ENCODE data around the gene CRLF2. TPM values are rescaled to one million over a fixed set of nuclear protein-coding genes. Genes with fewer than 3 reads are reported as not detected.
"Not testable (repeated sequence)": the region's sequence is repeated elsewhere in the genome, so short reads cannot be mapped to it uniquely, and the experiment has no call there.

CRLF2 gene
- total RNA-seq, 6 experiments from 2014 or later: 0.15 to 0.16 TPM; not detected in 4

GRCh38 chrX:1248331-1249061 lies 36.0 kb upstream of the CRLF2 start:
- Mint-ChIP-seq H3K27me3 (ENCODE audit: insufficient read depth) (peaks cover 9% of the 10 kb centered on the region), H3K9me3 (peaks cover 6% of the 10 kb centered on the region), H3K27ac (peak overlapping the region; percentile 67; the same call in 1 of the 2 replicates), H3K4me1 (ENCODE audit: low read depth) (peaks cover 12% of the 10 kb centered on the region), H3K4me3 (peak overlapping the region; percentile 67), H3K36me3 (ENCODE audit: low read depth) (no peaks in the 10 kb centered on the region)
- no peak for TF ChIP-seq CTCF (IDR thresholded peaks at IDR 0.05)
- DNase-seq: peak; percentile 35

- H3K4me1 Mint-ChIP-seq (ENCODE audit: low read depth): peaks cover 12% of the 10 kb centered on the region
- H3K9me3 Mint-ChIP-seq: no peaks in the 10 kb centered on the region
- H3K36me3 Mint-ChIP-seq (ENCODE audit: low read depth): no peaks in the 10 kb centered on the region
- TF ChIP-seq CTCF (IDR thresholded peaks at IDR 0.05): peak; percentile 96
- no peak overlapping the region for H3K4me3 Mint-ChIP-seq
- no peak overlapping the region for H3K27ac Mint-ChIP-seq
- peaks cover 6% of the 10 kb centered on the region for H3K27me3 Mint-ChIP-seq (ENCODE audit: insufficient read depth)
- peak; percentile 68 for DNase-seq
These were observed 34.4 kb upstream of the CRLF2 start for GRCh38 chrX:1246816-1247215.

DNA sequence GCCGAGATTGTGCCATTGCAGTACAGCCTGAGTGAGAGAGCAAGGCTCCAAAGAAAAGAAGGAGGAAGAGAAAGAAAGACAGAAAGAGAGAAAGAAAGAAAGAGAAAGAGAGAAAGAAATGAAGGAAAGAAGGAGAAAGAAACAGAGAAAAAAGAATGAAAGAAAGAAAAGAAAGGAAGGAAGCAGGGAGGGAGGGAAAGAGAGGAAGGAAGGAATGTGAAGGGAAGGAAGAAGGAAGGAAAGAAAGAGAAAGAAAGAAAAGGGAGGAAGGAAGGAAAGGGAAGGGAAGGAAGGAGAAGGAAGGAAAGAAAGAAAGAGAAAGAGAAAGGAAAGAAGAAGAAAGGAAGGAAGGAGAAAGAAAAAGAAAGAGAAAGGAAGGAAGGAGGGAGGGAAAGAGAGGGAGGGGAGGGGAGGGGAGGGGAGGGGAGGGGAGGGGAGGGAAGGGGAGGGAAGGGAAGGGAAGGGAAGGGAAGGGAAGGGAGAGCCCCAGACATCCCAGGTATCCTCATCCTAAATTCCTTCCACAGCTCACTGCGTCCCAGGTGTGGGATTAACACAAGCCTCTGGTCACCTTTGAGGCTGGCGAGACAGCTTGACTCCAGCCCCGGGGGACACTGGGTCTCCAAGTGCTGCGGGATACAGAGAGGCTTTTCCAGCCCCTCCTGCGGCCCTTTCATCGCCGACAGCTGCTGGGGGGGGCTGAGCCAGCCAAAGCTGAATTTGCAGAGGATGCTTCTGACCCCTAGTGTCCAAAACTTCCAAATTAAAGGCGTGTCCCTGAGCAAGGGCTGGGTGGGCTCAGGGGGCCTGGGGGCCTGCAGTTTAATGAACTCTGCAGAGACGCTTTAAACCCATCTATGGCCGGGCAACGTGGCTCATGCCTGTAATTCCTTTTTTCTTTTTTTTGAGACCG lies 32.0 kb upstream of the CRLF2 start:
- Mint-ChIP-seq H3K36me3 (ENCODE audit: low read depth) (no peaks in the 10 kb centered on the region), H3K27ac (no peak overlapping the region), H3K4me1 (ENCODE audit: low read depth) (peaks cover 9% of the 10 kb centered on the region), H3K27me3 (ENCODE audit: insufficient read depth) (peaks cover 6% of the 10 kb centered on the region), H3K4me3 (peak overlapping the region; percentile 32; the same call in 1 of the 2 replicates), H3K9me3 (no peaks in the 10 kb centered on the region)
- peak; percentile 62 for TF ChIP-seq CTCF (IDR thresholded peaks at IDR 0.05)
- no peak for DNase-seq

DNA sequence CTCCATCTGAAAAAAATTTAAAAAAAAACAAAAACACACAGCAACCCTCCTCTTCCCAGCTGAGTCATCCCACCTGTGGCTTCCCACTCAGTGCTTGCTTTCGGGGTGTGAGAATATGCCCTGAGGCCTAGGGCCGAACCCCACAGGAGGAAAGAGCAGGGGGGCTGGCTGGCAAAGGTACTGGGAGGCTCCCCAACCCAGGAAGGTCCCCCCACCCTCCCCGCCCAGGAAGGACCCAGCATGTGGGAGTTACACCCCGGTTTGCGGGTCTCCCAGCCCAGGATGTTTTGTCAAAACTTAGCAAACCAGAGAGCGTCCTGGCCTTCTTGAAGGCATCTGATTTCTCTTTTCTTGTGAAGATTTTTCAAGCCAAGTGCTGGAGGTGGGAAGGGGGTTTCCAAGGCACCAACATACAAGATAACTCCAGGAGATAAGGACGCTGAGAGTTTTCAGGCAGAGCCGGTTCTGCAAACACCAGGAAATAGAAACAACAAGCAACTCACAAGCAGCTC lies 30.5 kb upstream of the CRLF2 start:
- H3K27me3 Mint-ChIP-seq (ENCODE audit: insufficient read depth): peaks cover 8% of the 10 kb centered on the region
- H3K4me1 Mint-ChIP-seq (ENCODE audit: low read depth): no peaks in the 10 kb centered on the region

DNA sequence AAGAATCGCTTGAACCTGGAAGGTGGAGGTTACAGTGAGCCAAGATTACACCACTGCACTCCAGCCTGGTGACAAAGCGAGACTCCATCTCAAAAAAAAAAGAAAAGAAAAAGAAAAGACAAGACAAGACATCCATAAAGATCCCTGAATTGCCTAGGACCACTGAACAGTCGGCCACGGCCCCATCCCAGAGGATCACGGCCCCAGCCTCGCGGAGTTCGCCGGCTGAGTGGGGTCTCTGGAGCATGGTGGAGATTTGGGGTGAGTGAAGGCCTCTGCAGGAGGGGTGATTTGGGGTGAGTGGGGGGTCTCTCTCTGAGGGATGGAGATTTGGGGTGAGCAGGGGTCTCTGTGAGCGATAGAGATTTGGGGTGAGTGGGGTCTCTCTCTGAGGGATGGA lies 28.1 kb upstream of the CRLF2 start:
- H3K27ac Mint-ChIP-seq; H3K9me3 Mint-ChIP-seq; H3K36me3 Mint-ChIP-seq (ENCODE audit: low read depth); DNase-seq; H3K27me3 Mint-ChIP-seq (ENCODE audit: insufficient read depth); H3K4me1 Mint-ChIP-seq (ENCODE audit: low read depth); H3K4me3 Mint-ChIP-seq: not testable (repeated sequence)

More for the DNA sequence above, 30.5 kb upstream of the CRLF2 start:
- no peak for TF ChIP-seq CTCF (IDR thresholded peaks at IDR 0.05)
- H3K4me3 Mint-ChIP-seq: no peak overlapping the region
- no peak for DNase-seq
- no peaks in the 10 kb centered on the region for H3K36me3 Mint-ChIP-seq (ENCODE audit: low read depth)
- H3K27ac Mint-ChIP-seq: no peak overlapping the region
- no peaks in the 10 kb centered on the region for H3K9me3 Mint-ChIP-seq

Measured in HFFc6 (cell line).